MM.1S (cell line): ENCODE measurements around the gene FAM83F.

Experiments
- EZH2 ChIP-seq: fragments of 300-600 bp; sonication (generic); optimal IDR thresholded peaks from 2 replicates; pipeline ENCODE3; 2017; ENCODE audit warnings: low read depth, mild to moderate bottlenecking, antibody characterized with exemption, low read length, mixed read lengths
- TF ChIP-seq, protein P1 (sequence below): fragments of 300-600 bp; sonication (generic); IDR thresholded peaks from 2 replicates; pipeline ENCODE4 v1.5.1; 2016; ENCODE audit warnings: antibody characterized with exemption, low read length, mixed read lengths

DNA sequence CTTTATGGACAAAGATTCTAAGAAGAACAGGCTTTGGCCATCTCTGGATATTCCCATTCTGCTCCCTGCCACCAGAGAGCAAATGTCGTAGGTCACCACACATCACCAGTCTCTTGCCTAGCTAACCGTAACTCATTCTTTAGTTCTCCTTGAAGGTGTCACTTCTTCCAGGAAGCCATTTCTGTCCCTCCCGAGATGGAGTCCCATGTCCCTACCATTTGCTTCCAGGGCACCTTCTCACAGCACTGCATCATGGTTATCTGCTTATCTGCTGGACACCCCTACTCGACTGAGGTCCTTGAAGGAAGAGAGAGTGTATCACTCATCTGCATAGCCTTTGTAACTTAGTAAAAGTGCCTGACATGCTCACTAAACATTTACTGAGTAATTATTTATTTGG, 47.6 kb downstream of the FAM83F start:
- TF ChIP-seq, protein P1, sequence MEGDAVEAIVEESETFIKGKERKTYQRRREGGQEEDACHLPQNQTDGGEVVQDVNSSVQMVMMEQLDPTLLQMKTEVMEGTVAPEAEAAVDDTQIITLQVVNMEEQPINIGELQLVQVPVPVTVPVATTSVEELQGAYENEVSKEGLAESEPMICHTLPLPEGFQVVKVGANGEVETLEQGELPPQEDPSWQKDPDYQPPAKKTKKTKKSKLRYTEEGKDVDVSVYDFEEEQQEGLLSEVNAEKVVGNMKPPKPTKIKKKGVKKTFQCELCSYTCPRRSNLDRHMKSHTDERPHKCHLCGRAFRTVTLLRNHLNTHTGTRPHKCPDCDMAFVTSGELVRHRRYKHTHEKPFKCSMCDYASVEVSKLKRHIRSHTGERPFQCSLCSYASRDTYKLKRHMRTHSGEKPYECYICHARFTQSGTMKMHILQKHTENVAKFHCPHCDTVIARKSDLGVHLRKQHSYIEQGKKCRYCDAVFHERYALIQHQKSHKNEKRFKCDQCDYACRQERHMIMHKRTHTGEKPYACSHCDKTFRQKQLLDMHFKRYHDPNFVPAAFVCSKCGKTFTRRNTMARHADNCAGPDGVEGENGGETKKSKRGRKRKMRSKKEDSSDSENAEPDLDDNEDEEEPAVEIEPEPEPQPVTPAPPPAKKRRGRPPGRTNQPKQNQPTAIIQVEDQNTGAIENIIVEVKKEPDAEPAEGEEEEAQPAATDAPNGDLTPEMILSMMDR = no peak
- TF ChIP-seq EZH2 = no peak
